ENCODE measurements around the gene SMC1B.
"Not testable (repeated sequence)": the region's sequence is repeated elsewhere in the genome, so short reads cannot be mapped to it uniquely, and the experiment has no call there.

The SMC1B gene

GRCh38 chr22:45452565-45453379 lies 39.4 kb upstream of the SMC1B start:
- H3K27me3 Mint-ChIP-seq (ENCODE audit: low read depth): peaks cover 21% of the 10 kb centered on the region
- peaks cover 60% of the 10 kb centered on the region for H3K4me1 Mint-ChIP-seq
- no peaks in the 10 kb centered on the region for H3K36me3 Mint-ChIP-seq (ENCODE audit: low read depth)
- peak overlapping the region; percentile 88 to 95 (median 94) for H3K27ac Mint-ChIP-seq
- peak overlapping the region in 1 of 3 experiments; percentile 25 for H3K4me3 Mint-ChIP-seq
- H3K9me3 Mint-ChIP-seq: no peaks in the 10 kb centered on the region
- TF ChIP-seq, protein P1, sequence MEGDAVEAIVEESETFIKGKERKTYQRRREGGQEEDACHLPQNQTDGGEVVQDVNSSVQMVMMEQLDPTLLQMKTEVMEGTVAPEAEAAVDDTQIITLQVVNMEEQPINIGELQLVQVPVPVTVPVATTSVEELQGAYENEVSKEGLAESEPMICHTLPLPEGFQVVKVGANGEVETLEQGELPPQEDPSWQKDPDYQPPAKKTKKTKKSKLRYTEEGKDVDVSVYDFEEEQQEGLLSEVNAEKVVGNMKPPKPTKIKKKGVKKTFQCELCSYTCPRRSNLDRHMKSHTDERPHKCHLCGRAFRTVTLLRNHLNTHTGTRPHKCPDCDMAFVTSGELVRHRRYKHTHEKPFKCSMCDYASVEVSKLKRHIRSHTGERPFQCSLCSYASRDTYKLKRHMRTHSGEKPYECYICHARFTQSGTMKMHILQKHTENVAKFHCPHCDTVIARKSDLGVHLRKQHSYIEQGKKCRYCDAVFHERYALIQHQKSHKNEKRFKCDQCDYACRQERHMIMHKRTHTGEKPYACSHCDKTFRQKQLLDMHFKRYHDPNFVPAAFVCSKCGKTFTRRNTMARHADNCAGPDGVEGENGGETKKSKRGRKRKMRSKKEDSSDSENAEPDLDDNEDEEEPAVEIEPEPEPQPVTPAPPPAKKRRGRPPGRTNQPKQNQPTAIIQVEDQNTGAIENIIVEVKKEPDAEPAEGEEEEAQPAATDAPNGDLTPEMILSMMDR (IDR thresholded peaks at IDR 0.05; ENCODE audit: unreplicated experiment in 3 of 3): no peak

DNA sequence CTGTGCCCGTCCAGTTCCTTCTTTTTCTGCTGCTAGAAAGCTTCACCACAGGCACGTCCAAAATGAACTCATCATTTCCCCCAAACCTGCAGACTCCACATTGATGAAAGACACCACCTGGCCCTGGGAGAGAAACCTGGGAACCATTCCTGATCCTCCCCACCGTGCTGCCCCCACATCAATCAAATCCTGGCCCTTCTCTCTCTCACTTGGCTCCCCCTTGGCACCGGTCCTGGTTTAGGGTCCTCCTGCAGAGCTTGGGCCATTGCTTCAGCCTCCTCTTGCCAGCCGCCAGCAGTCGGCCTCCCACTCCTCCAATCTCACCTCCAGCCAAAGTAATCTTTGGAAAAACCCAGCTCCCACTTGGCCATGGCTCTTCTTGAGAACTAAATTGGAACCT lies 38.6 kb upstream of the SMC1B start:
- H3K9me3 Mint-ChIP-seq: no peaks in the 10 kb centered on the region
- H3K4me1 Mint-ChIP-seq: peaks cover 52% of the 10 kb centered on the region
- peak overlapping the region in 1 of 3 experiments; percentile 2 for H3K4me3 Mint-ChIP-seq
- H3K27ac Mint-ChIP-seq: peak overlapping the region; percentile 88 to 95 (median 94)
- H3K36me3 Mint-ChIP-seq (ENCODE audit: low read depth): no peaks in the 10 kb centered on the region
- H3K27me3 Mint-ChIP-seq (ENCODE audit: low read depth): peaks cover 15% of the 10 kb centered on the region
- TF ChIP-seq, protein P1 (IDR thresholded peaks at IDR 0.05; ENCODE audit: unreplicated experiment in 3 of 3): no peak

DNA sequence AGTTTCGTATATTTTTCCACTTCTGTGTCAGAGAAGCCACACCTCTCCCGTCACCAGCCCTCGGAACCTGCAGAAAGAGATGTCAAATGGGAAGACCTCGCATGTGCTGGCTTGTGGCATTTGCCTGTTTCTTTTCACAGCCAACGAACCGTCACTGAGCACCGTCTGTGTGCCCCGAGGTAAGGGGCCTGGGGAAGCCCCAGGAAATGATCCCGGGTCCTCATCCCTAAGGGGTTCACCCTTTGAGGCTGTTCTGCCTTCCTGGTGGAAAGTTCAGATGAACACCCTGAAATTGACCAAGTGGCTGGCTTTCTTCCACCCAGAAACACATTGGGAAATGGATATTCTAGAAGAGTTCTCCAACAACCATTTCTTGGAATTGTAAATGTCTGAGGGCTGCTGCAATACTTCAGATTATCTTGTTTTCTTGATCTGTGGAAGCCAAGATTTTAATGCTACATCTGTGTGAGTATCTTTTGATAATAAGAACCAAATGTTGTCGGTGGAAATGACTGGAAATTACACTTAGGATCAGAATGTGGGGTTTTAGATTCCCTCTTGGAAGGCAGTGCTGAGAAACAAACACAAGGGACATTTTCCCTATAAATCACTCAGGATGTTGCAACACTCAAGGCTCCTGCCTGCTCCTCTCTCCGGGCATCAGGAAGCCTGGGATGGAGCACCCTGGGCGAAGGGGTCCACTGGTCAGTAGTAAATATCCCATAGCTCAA lies 37.7 kb upstream of the SMC1B start:
- TF ChIP-seq, protein P1 (IDR thresholded peaks at IDR 0.05; ENCODE audit: unreplicated experiment in 3 of 3): no peak
- no peaks in the 10 kb centered on the region for H3K9me3 Mint-ChIP-seq
- H3K27ac Mint-ChIP-seq: peak overlapping the region; percentile 88 to 95 (median 94)
- H3K4me3 Mint-ChIP-seq: peak overlapping the region in 1 of 3 experiments; percentile 36
- H3K36me3 Mint-ChIP-seq (ENCODE audit: low read depth): no peaks in the 10 kb centered on the region
- H3K27me3 Mint-ChIP-seq (ENCODE audit: low read depth): peaks cover 14% of the 10 kb centered on the region
- peaks cover 57% of the 10 kb centered on the region for H3K4me1 Mint-ChIP-seq

DNA sequence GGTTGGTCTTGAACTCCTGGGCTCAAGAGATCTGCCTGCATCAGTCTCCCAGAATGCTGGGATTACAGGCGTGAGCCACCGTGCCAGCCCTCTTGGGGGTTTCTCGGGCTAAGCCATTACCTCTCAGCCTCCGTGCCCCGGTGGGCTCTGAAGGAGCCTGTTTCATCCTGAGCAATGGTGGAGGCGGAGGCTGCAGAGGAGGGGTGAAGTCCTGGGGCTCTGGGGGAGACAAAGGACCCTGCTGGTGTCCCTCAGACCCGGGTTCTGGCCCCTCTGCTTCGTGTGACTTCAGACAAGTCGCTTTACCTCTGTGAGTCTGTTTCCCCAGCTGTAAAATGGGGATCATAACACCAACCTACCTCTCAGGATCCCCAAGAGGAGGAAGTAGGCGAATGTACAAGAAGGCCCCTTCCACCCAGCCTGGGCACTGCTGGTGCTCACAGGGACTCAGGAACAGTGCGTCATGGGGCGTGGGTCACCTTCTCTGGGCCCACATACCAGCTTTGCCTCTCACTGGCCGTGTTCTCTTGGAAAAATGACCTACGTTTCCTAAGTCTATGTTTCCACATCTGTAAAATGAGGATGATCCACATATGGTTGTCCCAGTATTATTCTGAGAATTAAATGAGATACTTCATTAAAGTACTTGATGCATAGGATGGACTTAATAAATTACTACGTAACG lies 36.8 kb upstream of the SMC1B start:
- TF ChIP-seq, protein P1 (IDR thresholded peaks at IDR 0.05; ENCODE audit: unreplicated experiment in 3 of 3): no peak
- Mint-ChIP-seq H3K27me3 (ENCODE audit: low read depth) (peaks cover 10% of the 10 kb centered on the region), H3K4me1 (peaks cover 57% of the 10 kb centered on the region), H3K4me3 (peak overlapping the region in 1 of 3 experiments; percentile 2), H3K36me3 (ENCODE audit: low read depth) (no peaks in the 10 kb centered on the region), H3K27ac (peak overlapping the region; percentile 88 to 95 (median 94)), H3K9me3 (no peaks in the 10 kb centered on the region)

GRCh38 chr22:45449442-45449841 lies 36.0 kb upstream of the SMC1B start:
- peaks cover 52% of the 10 kb centered on the region for H3K4me1 Mint-ChIP-seq
- H3K4me3 Mint-ChIP-seq; H3K27me3 Mint-ChIP-seq (ENCODE audit: low read depth); H3K27ac Mint-ChIP-seq; H3K36me3 Mint-ChIP-seq (ENCODE audit: low read depth); H3K9me3 Mint-ChIP-seq: not testable (repeated sequence)

- Mint-ChIP-seq H3K27ac (peak overlapping the region in 2 of 3 experiments; percentile 29 to 52), H3K36me3 (ENCODE audit: low read depth) (no peaks in the 10 kb centered on the region), H3K4me1 (peaks cover 51% of the 10 kb centered on the region), H3K9me3 (no peaks in the 10 kb centered on the region), H3K27me3 (ENCODE audit: low read depth) (peaks cover 8% of the 10 kb centered on the region), H3K4me3 (no peak overlapping the region)
- TF ChIP-seq, protein P1 (IDR thresholded peaks at IDR 0.05; ENCODE audit: unreplicated experiment in 3 of 3): no peak
Observed at GRCh38 chr22:45448431-45448830, 35.0 kb upstream of the SMC1B start.

- not testable (repeated sequence) for H3K36me3 Mint-ChIP-seq (ENCODE audit: low read depth); H3K9me3 Mint-ChIP-seq
Observed at GRCh38 chr22:45447596-45447995, 34.2 kb upstream of the SMC1B start.

More at GRCh38 chr22:45447596-45447995, 34.2 kb upstream of the SMC1B start:
- not testable (repeated sequence) for H3K27ac Mint-ChIP-seq; H3K4me3 Mint-ChIP-seq; H3K27me3 Mint-ChIP-seq (ENCODE audit: low read depth)
- peaks cover 43% of the 10 kb centered on the region for H3K4me1 Mint-ChIP-seq
